GM12872 (cell line): ENCODE results near the gene OR6J1.

Source experiments
- TF ChIP-seq, protein P1 (sequence below): IDR thresholded peaks from 3 replicates; pipeline ENCODE4 v1.5.1; 2011; ENCODE audit warnings: low read depth, mild to moderate bottlenecking, low read length, moderate library complexity; ENCODE audit not compliant: insufficient read depth

Gene OR6J1

DNA sequence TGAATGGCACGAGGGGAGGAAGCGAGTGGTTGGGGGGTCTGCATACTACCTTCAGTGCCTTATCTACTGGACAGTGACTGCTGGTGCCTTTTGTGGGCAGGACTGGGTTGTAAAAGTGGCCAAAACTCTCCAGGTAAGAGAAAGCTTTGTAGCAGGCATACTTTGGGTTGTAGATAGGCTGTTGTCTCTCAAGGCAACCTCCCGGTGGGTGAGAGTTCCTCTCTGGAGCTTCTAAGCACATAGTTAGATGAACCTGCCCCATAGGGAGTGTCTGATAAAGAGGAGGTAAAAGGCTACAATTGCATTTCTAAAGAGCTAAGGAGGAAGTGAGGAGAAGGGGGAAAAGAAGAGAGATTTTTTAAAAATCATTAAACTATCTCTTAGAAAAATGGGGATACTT is 51.0 kb downstream of the OR6J1 start:
- TF ChIP-seq, protein P1, sequence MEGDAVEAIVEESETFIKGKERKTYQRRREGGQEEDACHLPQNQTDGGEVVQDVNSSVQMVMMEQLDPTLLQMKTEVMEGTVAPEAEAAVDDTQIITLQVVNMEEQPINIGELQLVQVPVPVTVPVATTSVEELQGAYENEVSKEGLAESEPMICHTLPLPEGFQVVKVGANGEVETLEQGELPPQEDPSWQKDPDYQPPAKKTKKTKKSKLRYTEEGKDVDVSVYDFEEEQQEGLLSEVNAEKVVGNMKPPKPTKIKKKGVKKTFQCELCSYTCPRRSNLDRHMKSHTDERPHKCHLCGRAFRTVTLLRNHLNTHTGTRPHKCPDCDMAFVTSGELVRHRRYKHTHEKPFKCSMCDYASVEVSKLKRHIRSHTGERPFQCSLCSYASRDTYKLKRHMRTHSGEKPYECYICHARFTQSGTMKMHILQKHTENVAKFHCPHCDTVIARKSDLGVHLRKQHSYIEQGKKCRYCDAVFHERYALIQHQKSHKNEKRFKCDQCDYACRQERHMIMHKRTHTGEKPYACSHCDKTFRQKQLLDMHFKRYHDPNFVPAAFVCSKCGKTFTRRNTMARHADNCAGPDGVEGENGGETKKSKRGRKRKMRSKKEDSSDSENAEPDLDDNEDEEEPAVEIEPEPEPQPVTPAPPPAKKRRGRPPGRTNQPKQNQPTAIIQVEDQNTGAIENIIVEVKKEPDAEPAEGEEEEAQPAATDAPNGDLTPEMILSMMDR = no peak

DNA sequence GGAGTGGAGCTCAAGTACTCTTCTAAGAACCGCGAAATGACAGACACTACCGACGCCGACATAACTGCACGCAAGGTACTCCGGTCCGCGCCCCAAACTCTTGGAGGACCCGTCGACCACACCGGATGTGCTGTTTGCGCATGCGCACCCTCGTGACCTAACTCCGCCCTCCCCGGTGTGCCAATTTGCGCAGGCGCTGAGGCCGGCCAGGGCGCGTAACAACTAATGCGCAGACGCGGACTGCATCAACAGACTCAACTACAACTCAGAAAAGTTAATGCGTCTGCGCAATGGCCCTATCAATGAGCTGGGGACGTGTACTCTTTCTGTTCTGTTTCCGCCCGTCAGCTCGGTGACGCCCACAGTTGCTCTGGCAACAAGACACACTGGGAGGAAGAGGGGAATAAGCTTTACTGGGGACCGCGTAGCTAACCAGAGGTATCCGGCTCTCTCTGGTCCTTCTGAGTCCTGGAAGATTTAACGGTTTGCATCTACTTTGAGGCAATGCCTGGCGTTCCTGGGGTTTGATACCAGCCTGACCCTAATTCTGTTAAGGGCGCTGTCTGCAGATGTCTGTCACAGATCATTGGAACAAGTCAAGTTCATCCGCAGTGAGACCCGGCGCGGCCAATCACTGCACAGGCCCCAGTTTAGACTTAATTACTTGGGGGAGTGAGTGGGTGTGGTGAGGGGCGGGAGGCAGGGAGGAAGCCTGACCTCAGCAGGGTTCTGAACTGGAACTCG is 54.9 kb downstream of the OR6J1 start, which contains the start of gene DAD1:
Gene DAD1, minus strand, starts transcription at position 129 of the 744 bp plus-strand sequence. Its CDS starts 67 bp downstream, at position 62.
- TF ChIP-seq, protein P1 = no peak

GRCh38 chr14:22588526-22589095 is 55.5 kb downstream of the OR6J1 start:
- TF ChIP-seq, protein P1 = no peak

GRCh38 chr14:22587247-22587646 is 56.9 kb downstream of the OR6J1 start:
- TF ChIP-seq, protein P1 = no peak

DNA sequence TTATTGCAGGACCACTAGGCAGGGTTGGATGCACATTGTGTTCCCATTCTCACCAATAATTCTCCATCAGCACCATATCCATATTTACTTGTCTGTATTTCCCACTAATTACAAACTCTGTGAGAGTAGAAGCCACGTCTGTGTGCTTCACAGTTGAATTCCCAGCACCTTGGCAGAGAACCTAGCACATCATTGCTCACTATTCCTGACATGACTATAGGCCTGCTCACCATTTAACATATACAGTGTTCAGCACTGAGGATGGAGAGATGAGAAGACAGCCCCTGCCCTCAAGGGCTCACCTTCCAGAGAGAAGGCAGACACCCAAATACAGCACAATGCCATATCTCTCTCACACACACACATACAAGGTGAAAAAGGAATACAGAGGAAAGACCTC is 60.2 kb downstream of the OR6J1 start:
- TF ChIP-seq, protein P1 = no peak
